ENCODE results near the gene HOXC6. TPM values are rescaled to one million over a fixed set of nuclear protein-coding genes. Genes with fewer than 3 reads are reported as not detected.

Gene HOXC6
- total and polyA plus RNA-seq, 2 of the 8 experiments (the other 6 are each of a cell fraction or from before 2014, with no cell fraction given): not detected

GRCh38 chr12:54040648-54041047, 12.4 kb downstream of the HOXC6 start (continued):
- no peak for TF ChIP-seq SIX5 (IDR thresholded peaks at IDR 0.05; ENCODE audit: low read depth, low read length)

All from H1 (cell line).